ENCODE data around the gene NTM.

Gene NTM

DNA sequence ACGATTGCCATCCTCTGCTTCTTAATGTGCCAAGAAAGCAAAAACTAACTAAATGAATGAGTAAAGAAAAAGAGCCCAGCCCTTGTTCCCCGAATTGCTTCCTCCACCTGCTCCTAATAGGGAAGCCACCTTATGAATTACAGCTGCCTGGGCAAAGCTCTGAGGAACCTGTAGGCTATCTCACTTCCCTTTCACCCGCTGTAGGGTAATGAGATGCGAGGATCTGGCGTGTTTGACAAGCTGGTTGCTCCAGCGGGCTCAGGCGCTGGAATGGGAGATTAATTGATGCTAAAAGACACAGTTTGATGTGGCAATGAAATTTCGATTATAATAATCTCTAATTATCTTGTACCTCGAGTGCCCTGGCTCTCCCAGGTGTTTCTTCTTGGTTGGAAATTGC, 256.4 kb downstream of the NTM start:
- DNase-seq (ENCODE audit: low spot score) = no peak
- TF ChIP-seq, protein P1, sequence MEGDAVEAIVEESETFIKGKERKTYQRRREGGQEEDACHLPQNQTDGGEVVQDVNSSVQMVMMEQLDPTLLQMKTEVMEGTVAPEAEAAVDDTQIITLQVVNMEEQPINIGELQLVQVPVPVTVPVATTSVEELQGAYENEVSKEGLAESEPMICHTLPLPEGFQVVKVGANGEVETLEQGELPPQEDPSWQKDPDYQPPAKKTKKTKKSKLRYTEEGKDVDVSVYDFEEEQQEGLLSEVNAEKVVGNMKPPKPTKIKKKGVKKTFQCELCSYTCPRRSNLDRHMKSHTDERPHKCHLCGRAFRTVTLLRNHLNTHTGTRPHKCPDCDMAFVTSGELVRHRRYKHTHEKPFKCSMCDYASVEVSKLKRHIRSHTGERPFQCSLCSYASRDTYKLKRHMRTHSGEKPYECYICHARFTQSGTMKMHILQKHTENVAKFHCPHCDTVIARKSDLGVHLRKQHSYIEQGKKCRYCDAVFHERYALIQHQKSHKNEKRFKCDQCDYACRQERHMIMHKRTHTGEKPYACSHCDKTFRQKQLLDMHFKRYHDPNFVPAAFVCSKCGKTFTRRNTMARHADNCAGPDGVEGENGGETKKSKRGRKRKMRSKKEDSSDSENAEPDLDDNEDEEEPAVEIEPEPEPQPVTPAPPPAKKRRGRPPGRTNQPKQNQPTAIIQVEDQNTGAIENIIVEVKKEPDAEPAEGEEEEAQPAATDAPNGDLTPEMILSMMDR (IDR thresholded peaks at IDR 0.05; ENCODE audit: extremely low read depth, missing control alignments) = no peak

DNA sequence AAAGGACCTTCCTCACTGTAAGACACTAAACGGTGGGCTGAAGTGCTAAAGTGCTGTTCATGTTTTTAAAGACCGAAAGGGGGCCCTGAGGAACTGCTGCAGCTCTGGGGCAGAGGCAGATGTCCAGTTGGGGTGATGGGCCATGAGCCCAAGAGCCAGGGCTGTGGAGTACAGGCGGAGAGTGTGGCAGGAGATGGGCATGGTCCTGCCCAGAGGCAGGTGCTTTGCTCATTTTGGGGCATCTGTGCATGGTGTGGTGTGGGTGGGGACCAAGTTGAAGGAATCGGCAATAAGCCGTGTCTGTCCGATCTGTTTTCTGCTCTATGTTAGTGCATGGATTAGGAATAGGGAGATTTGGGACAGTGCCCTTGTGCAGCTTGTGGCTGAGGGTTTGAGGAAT, 258.3 kb downstream of the NTM start:
- TF ChIP-seq, protein P1 (IDR thresholded peaks at IDR 0.05; ENCODE audit: extremely low read depth, missing control alignments) = no peak

DNA sequence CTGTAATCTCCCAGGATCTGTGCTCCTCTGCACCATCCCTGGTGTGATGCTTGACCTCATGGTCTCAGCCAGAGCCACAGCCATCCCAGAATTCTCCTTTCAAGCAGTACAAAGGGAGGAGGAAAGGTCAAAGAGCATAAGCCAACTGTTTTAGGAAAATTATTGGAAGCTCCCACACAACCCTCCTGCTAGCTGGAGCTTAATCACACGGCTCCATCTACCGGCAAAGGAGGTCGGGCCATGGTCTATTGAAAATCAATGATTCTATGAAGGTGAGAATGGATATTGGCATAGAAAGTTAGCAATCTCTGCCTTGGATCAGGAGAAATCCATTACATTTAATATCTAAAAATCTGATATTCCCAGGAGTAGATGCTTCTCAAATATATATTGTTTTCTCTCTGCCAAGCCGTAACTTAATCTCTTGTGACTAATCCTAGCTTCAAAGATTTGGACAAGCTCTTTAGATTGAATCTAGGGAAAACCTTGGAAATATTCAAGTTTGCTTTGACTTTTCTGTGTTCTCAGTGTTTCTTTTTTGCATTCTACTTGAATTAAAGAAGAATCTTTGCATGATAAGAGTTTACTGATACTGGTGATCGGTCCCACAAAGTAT, 259.6 kb downstream of the NTM start:
- TF ChIP-seq, protein P1 (IDR thresholded peaks at IDR 0.05; ENCODE audit: extremely low read depth, missing control alignments) = no peak
- DNase-seq (ENCODE audit: low spot score) = no peak

More for the DNA sequence above, 258.3 kb downstream of the NTM start:
- no peak for DNase-seq (ENCODE audit: low spot score)

DNA sequence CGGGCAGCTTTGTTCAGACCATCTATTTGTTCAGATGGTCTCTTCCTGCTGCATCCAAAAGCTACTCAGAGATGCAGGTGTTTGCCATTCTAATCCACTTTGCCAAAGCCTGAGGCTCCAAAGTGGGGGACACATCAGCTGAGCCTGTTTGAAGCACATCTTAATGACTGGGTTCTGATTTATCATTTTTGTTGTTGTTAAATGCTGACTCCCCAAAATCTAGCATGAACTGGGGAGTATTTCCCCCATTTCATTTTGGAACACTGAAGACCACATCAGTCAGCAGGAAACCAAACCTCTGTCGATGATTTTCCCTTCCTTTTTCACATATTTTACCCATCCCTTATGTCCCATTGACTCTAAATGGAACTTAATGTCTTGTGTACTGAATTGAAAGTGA, 262.6 kb downstream of the NTM start:
- TF ChIP-seq, protein P1 (IDR thresholded peaks at IDR 0.05; ENCODE audit: extremely low read depth, missing control alignments) = no peak
- DNase-seq (ENCODE audit: low spot score) = no peak

DNA sequence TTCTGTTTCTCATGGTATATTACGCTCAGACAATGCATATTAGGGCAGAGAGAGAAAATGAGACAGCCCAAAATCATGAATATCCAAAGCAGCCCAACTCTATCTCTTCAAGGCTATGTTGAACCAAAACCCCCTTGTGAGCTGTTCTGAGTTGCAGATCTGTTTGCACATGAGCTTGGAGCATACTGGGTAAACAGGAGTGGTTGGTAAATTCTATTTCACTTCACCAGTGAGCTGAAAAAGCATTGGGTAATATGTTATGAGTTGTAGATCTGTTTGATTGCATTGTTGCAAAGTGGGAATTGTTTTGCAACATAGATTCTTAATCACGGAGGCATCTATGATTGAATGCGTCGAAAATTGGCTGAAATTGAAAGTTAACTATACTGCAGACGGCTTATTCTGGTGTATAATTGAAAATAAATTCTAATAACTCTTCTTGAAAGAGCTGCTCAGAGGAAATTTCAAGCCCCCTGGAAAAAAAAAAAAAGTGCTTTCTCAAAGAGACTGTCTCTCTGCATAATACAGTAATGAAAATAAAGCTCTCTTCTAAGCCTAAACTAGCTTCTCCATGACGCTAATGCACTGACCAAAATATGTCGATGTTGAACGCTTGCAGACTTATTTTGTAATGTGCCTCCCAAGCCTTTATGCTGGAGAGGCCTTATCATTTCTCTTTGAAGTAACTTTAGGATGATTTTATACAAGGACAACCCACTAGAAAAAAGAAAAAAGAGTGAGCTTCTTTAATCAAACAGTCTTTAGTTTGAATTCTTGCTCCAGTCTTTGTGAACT, 263.7 kb downstream of the NTM start:
- DNase-seq (ENCODE audit: low spot score) = no peak

DNA sequence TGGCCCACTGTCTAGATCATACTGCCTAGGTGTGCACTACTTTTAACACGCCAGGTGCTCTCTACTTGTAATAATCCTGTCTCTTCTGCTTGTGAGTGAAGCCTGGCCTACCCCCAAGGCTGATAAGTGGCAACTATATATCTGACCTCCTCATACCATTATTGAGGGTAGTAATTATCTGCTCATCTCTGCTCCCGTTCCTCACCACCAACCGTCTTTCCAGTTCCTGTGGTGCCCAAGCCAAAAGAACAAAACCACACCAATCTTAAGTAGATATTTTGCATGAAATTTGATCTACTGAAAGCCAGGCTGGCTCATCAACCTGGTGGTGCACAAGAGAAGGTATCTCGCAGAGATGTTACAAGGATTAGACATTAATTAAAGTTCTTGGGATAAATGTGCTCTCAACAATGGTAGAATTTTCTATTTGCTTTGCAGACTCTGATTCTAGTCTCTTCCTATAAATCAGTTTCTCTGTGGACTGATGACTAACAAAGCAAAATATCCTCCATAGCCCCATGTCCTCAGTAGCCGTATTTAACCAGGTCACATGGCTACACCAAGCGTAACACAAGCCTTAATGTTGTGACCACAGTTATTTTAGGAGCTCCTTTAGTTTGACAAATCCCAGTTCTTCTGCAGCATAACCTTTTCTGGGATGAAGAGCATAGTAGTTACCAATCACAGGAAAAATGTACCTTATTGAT, 267.2 kb downstream of the NTM start:
- TF ChIP-seq, protein P1 (IDR thresholded peaks at IDR 0.05; ENCODE audit: extremely low read depth, missing control alignments) = no peak
- DNase-seq (ENCODE audit: low spot score) = no peak

More for the DNA sequence above, 263.7 kb downstream of the NTM start:
- TF ChIP-seq, protein P1 (IDR thresholded peaks at IDR 0.05; ENCODE audit: extremely low read depth, missing control alignments) = no peak

DNA sequence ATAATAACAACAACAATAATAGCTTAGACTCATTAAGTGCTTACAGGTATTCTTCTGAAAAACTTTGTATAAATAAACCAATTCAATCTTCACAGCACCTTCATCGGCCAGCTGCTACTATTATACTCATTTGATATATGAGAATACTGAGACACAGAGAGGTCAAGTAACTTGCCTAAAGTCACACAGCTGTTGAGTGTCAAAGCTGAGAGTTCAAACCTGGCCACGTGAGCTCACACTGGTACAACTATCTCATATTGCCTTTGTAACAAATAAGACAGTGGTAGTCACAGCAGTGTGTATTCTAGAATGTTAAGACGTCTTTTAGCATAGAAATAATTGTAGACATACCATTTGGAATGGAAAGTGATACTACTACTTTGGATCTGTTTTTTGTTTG, 268.5 kb downstream of the NTM start:
- TF ChIP-seq, protein P1 (IDR thresholded peaks at IDR 0.05; ENCODE audit: extremely low read depth, missing control alignments) = no peak
- DNase-seq (ENCODE audit: low spot score) = no peak
